Fibroblast of peridontal ligament (primary cell): ENCODE results near the gene STUM.
"Not testable (repeated sequence)": the region's sequence is repeated elsewhere in the genome, so short reads cannot be mapped to it uniquely, and the experiment has no call there.

Source experiments
- DNase-seq: peaks from one replicate; pipeline ENCODE4 v3.0.0-alpha.2; 2010; ENCODE audit errors: extremely low read depth

STUM gene

GRCh38 chr1:226581650-226582330, 33.2 kb downstream of the STUM start:
- no peak for DNase-seq

DNA sequence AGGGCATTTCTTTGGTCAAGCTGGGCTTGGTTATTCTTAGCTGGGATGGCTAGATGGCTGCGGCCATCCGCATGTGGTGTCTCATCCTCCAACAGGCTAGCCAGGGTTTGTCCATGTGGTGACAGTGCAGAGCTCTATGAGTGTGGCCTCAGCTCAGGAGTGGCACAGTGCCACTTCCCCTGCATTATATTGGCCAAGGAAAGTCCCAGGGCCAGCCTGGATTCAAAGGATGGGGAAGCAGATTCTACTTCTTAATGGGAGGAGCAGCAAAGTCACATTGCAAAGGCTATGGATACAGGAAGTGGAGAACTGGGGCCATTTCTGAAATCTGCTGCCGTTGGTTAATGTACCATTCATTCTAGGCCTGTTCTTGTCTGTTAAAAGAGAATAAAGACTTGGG, 34.4 kb downstream of the STUM start:
- no peak for DNase-seq

DNA sequence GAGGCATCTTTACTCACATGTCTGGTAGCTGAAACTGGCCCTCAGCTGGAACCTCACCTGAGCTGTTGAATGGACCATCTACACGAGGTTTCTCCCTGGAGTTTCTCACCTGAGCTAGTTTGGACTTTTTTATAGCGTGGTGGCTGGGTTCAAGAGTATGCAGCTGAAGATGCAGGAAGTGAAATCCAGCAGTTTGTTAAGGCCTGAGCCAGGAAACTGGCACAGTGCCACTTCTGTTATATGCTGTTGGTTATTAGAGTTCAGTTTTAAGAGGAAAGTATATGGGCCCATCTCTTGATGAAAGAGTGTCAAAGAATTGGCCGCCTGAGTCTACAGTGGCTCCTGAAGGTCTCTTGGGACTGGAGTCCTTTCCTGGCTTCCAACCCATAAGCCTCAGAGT, 35.6 kb downstream of the STUM start:
- no peak for DNase-seq

GRCh38 chr1:226586116-226586515, 37.6 kb downstream of the STUM start:
- DNase-seq, result no peak

DNA sequence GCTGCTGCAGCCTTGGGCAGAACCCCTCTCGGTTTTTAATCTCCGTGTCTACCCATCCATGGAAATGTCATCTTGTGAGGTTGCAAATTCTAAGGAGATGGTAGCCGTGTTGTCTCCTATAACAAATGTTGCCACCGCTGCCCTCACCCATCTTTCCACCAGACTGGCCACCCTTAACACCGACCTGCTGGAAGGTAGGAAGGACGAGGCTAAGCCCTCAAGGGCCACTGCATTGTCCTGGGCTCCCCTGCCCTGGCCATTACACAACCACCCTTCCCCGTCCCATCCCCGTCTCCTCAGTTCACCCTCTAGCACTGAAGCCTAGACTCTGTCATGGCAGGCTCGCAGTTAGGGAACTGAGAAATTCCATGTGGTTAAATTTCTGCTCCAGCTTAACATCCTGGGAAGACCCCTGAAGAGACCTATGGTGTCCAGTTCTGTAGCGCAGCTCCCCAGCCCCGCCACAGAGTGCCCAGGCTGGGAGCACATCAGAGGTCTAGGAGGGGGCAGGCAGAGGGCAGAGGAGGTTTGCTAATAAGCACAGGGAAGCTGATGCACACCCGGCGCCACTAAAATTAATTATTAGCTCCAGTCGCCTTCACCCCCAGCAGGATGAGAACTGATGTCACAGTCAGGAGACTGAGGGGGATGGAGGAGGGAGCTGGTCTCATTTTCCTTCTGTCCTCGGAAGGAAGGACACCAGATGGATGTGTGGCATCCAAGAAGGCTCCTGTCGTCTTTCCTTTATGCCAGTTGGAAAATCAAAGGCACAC, 38.3 kb downstream of the STUM start:
- DNase-seq, result no peak

DNA sequence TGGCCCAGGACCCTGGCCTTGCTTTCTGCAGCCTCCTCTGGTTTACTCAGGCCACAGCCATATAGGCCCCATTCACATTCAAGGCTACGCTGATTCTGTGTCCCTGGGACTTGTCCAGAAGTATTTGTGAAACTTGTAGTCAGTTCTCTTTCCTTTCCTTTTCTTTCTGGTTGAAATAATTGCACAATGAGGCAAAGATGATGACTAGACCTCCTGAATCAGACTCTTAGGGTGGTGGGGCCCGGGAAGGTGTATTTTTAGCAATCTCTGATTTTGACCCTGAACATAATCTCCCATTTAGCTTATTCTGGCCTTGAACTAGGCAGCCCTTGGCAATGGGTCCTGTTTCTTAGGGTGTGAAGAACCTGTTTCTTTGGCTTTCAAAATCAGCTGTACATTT, 39.9 kb downstream of the STUM start:
- no peak for DNase-seq

DNA sequence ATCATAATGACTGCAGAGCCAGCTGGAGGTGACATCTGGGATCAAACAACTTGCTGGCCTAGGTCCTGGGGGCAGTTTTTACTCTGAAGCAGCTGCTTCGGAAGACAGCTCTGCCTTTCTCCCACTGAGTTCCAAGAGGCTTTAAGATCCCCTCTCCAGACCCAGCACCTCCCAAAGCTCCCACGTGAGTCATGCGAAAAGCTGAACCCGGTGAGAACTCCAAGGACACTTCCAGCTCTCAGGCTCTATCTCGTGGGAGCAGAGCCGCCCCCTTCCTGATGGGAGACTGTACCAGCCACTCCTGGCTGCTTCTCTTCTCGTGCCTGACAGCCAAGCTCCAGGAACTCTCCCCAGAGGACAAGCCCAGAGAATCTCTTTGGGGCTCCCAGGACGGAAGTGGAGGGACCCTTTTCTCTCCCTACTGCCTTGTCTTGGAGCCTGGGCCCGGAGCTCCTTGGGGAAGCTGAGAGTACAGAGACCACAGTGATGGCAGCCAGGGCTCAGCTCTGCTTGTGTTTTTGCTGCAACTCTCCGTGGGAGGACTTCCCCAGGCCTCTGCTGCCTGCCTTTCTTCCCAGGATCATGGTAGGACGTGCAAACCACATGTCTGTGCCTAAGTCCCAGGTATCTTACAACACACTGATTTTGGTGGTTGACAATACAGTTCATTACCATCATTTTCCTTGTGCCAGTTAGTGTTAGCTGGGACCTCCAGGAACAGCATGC, 40.6 kb downstream of the STUM start:
- DNase-seq, result no peak

DNA sequence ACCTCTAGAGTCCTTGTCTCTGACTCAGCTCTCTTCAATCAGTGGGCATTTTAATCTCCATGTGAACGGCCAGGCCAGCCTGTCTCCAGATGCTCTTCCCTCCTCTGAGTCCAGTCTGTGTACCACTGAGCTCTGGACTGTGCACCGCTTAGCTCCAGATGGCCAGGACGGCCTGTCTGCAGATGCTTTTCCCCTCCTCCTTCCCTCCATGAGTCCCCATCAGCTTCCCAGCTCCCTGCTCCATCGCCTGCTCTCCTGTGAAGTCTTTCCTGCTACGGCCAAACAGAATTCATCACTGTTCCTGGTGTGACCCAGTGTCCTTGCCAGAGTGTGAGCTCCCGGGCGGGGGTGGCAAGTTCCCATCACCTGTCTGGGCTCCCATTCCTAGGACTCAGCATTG, 42.0 kb downstream of the STUM start:
- DNase-seq, result no peak

- no peak for DNase-seq
These were observed 45.0 kb downstream of the STUM start for GRCh38 chr1:226593541-226593940.

GRCh38 chr1:226596531-226597165, 48.1 kb downstream of the STUM start:
- DNase-seq, result no peak

DNA sequence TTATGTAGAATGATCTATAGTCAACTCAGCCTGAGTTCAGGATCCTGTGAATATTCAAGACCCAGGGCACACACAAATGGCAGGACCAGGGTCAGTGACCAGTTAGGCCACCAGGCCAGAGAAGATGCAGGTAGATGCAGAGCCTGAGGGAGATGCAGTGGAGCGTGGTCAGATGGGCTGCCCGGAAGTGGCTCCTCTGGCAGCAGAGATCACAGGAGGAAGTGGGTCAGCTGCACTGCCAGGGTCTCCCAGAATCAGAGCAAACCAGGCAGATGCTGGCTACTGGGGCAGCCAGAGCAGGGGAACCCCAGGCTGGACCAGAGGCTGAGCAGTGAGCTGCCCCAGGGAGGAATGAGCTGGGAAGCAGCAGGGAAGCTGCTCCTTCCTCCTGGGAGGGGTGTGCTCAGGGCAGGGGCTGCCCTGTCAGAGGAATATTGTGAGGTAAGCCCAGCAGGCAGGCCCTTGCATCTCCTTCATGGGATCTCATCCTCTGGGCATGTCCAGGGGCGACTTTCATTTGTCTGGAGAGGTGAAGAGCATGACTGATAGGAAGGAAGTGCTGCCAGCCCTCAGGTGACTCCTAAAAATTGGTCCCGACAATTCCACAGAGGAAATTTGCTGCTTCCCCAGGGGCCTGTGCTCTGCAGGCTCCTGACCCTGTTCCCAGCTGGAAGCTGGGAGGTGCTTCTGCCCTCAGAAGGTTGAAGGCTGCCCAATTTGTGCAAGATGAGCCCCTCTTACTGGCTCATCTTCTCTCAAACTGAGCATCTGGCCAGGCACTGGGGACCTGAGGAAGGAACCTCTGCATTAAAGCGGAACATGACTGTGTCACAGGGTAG, 49.3 kb downstream of the STUM start:
- no peak for DNase-seq

GRCh38 chr1:226598455-226598849, 49.9 kb downstream of the STUM start:
- DNase-seq, result no peak

DNA sequence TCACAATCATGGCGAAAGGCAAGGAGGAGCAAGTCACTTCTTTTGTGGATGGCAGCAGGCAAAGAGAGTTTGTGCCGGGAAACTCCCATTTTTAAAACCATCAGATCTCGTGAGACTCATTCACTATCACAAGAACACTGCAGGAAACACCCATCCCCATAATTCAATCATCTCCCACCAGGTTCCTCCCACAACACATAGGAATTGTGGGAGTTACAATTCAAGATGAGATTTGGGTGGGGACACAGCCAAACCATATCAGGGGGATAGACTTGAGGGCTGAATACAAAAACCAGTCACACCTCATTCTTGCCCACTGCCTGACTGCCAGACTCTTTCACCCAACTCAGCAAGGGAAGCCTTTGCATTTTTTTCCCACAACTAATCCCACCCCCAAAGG, 50.4 kb downstream of the STUM start:
- not testable (repeated sequence) for DNase-seq

GRCh38 chr1:226599636-226600238, 51.2 kb downstream of the STUM start:
- no peak for DNase-seq

- no peak for DNase-seq
These were observed 51.7 kb downstream of the STUM start for GRCh38 chr1:226600254-226600653.

DNA sequence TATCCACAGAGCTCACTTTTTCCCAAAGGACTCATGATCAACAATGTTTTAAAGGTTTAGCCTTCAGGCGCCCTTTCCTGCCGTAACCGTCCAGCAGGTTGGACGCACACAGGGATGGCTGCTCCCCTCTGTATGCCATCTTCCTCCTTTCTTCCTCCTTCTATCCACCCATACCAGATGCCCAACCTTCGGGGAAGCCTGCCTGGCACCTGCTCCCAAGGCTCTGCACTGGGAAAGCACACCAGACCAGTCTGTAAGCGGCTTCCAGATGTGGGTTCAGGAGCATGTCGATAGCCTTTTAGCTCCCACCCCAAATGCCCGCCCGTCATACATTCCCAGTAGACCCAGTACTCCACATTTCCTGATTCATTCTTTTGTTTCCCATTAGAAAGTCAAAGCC, 52.9 kb downstream of the STUM start:
- no peak for DNase-seq

- DNase-seq, result peak; percentile 89
These were observed 53.8 kb downstream of the STUM start for GRCh38 chr1:226602186-226603021.

GRCh38 chr1:226603022-226603857, 54.7 kb downstream of the STUM start:
- peak; percentile 91 for DNase-seq
